ENCODE results near the gene EIF6.
"Not testable (repeated sequence)": the region's sequence is repeated elsewhere in the genome, so short reads cannot be mapped to it uniquely, and the experiment has no call there.

The EIF6 gene

GRCh38 chr20:35254448-35254999 lies 30.0 kb downstream of the EIF6 start:
- DNase-seq, result no peak

DNA sequence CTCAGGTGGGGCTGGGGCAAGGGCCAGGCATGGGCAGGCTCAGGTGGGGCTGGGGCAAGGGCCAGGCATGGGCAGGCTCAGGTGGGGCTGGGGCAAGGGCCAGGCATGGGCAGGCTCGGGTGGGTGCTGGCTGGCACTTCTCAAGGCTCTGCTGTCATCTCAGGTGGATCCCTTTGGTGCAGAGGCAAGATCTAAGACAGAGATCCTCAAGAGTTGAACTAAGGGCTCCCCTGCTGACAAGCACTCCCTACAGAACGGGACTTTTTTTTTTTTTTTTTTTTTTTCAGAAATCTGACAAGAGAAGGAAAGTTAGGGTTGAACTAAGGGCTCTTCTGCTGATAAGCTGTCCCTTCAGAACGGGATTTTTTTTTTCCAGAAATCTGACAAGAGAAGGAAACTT lies 31.6 kb downstream of the EIF6 start:
- DNase-seq, result no peak

DNA sequence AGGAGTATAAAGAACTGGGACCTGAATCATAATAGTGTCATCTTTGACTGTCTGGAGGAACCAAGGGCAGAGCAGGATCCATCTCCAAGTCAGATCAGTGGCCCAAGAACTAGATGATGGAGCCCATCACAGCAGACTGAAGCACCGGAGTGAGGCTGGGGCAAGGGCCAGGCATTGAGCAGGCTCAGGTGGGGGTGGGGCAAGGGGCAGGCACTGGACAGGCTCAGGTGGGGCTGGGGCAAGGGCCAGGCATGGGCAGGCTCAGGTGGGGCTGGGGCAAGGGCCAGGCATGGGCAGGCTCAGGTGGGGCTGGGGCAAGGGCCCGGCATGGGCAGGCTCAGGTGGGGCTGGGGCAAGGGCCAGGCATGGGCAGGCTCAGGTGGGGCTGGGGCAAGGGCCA lies 32.0 kb downstream of the EIF6 start:
- not testable (repeated sequence) for DNase-seq

GRCh38 chr20:35252037-35252461 lies 32.5 kb downstream of the EIF6 start:
- no peak for DNase-seq

DNA sequence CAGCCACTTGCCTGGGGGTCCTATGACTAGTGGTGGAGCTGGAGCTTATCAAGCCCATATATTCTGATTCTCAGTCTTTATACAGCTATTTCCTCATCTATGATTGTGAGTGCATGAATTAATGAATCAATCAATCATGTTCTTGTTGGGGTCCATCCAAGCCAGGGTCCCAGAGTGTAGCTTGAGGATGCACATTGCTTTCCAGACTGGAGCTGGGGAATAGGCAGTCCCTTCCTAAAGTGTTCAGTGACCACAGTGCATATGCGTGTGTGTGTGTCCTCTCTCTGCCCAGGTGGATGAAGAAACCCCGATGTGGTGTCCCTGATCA lies 33.0 kb downstream of the EIF6 start:
- DNase-seq, result no peak

DNA sequence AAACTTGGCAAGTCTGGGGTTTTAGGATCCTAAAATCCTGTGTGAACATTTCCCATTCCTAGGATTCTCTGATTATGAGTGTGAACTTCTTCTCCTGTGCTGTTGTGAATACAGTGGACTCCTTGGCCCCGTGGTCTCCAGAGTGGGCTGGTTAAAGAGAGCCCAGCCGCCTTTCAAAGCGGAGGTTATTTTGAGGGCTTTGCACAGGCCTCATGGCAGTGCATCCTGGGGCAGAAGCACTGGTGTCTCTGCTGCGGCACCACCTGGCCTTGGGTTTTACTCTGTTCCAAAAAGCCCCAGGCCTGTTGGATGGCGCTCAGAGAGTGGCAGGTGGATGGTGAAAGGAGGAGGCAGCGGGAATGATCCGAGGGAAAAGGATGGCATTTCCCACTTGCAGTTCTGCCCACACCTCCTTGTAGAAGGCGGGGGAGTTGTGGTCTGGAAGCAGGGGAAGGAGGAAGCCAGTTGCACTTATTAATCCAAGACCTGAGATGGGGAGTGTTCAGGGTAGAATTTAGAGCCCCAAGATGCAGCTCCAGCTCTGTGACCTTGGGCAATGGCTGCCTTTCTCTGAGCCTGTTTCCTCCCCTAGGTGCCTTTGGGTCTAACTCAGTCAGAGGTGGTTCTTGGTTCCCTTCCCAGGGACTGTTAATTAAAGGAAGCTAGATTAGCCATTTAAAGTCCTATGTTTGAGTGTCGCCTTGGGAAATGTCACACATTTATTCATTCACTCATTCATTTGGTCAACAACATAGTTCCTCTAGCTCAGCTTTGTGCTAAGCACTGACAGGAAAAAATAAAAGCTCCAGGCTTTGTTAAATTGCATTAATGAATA lies 35.7 kb downstream of the EIF6 start:
- DNase-seq, result no peak

GRCh38 chr20:35246723-35247122 lies 37.8 kb downstream of the EIF6 start:
- DNase-seq, result no peak

DNA sequence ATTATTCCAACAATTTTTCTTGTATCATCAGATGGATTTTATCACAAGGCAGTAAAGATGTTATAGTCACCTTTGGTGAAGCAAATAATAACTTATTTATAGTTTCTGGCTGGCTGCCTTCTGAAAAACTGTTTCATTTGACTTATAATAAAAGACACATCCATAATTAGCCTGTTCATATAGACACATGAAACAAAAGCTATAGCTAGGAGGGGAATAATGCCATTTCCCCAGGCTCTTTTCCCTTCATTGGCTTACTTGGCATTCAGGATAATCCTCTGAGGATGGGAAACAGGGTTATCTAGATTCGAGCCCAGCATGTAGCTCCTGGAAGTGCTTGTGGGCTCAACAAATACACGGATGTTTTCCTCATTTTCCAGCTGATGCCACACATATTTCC lies 40.6 kb downstream of the EIF6 start:
- DNase-seq, result no peak

DNA sequence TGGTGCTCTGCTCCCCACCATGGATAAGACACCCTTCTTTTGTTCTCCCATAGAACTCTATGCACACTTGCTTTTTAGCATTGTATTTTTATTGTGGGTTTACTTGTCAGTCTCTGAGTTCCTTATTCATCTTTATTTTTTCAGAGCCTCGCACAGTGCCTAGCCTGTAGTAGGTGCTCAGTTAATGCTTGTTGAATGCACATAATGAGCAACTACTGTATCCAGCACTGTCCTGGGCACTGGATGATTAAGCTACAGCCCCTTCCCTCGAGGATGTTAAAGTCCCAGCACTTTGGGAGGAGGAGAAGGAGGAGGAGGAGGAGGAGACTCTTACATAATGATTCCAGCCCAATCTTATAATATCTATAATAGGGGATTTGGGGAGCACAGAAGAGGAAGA lies 41.3 kb downstream of the EIF6 start:
- no peak for DNase-seq

GRCh38 chr20:35240811-35241293 lies 43.7 kb downstream of the EIF6 start:
- no peak for DNase-seq

DNA sequence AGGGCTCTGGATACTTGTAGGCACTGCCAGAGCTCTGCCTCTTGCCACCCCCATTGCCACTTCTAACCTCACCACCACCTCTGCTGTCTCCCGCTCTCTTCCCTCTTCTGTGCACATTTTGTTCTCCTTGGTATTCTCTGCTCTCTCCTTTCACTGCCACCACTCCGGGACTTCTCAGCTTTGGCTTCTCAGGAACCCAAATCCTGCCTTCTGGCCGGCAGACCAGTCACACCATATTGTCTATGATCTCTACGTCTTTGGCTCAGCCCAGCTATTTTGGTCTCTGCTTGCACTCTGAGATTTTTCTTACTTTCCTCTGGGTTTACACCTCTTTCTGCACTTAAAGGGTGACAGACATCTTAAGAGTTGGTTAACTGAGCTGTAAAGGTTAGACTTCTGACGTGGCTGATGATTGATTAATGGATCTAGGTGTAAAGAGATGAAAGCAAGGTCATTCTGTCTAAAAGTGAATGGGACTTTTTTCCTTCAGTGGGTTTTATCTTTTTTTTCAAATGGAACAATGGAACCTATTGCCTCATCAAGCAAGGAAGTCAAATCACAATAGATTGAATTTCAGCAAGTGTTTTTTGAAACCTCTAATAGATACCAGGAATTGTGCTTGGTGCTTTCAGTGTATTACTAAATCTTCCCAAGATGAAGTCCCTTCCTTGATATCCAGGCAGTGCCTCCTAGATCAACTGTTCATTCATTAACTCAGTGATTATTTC lies 44.3 kb downstream of the EIF6 start:
- DNase-seq, result no peak

DNA sequence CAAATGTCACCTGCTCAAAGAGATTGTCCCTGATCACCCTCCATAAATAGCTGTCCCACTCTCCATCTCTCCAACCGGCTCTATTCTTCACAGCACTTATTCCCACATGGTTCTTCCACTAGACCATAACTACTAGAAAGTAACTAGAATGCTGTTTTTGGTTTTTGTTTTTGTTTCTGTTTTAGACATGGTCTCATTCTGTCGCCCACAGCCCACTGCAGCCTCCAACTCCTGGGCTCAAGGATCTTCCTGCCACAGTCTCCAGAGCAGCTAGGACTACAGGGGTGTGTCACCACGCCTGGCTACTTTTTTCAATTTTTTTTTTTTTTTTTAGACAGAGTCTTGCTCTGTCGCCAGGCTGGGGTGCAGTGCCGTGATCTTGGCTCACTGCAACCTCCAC lies 45.8 kb downstream of the EIF6 start:
- DNase-seq, result no peak

DNA sequence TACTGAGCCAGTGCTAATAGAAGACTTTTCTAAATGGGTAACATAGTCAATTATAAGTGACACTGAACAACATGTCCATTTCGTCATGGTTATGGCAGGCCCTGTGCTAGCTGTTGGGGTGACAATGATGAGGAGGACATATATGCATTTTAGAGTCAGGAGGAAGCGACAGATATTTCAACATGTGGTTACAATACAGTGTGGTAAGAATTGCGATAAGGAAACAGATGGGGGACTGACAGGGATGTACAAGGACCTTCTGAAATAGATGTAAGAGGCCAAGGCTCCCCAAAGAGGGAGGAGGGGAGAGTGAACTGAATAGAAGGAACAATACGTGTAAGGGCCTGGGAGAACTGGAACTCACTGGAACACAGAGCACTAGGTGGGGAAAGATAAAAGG lies 46.4 kb downstream of the EIF6 start:
- DNase-seq, result peak; percentile 18 to 42

DNA sequence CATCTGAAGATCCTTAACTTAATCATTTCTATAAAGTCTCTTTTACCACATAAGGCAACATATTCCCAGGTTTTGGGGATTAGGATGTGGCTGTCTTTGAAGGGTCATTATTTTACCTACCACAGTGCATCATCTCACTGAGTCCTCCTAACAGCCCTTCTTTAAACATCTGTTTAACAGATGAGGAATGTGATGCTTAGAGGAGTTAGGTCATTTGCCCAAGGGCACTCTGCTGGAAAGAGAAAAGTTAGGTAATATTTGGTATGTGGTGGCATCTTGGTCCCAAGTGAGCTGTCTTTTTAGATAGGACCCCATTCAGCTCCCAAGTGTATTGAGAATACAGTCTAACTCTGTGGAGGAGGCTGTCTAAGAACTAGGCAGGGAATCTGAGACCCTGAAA lies 47.1 kb downstream of the EIF6 start:
- DNase-seq, result no peak

GRCh38 chr20:35235881-35236280 lies 48.7 kb downstream of the EIF6 start:
- no peak for DNase-seq

- no peak for DNase-seq
These were observed 52.0 kb downstream of the EIF6 start for GRCh38 chr20:35232575-35232974.
